Rectal smooth muscle tissue (tissue), 1 donor: ENCODE results near the gene TMEM87A.
"Not testable (repeated sequence)": the region's sequence is repeated elsewhere in the genome, so short reads cannot be mapped to it uniquely, and the experiment has no call there.

Experiments used
- H3K27ac ChIP-seq: one replicate; pipeline ENCODE4 v1.7.0; 2013; ENCODE audit warnings: low read depth, low read length, inconsistent platforms
- H3K27me3 ChIP-seq: one replicate; pipeline ENCODE4 v1.7.0; 2013; ENCODE audit warnings: low read length; ENCODE audit not compliant: control insufficient read depth, insufficient read depth
- H3K36me3 ChIP-seq: one replicate; pipeline ENCODE4 v1.7.0; 2013; ENCODE audit warnings: low read length; ENCODE audit not compliant: control insufficient read depth, insufficient read depth
- H3K4me1 ChIP-seq: one replicate; pipeline ENCODE4 v1.7.0; 2013; ENCODE audit warnings: low read length; ENCODE audit not compliant: control insufficient read depth, insufficient read depth
- H3K4me3 ChIP-seq: one replicate; pipeline ENCODE4 v1.7.0; 2013; ENCODE audit warnings: low read length
- H3K9ac ChIP-seq: one replicate; pipeline ENCODE4 v1.7.0; 2013; ENCODE audit warnings: low read length

Gene TMEM87A

GRCh38 chr15:42253300-42253699 lies 19.9 kb downstream of the TMEM87A start:
- H3K27me3 ChIP-seq = no peaks in the 10 kb centered on the region
- no peaks in the 10 kb centered on the region for H3K4me1 ChIP-seq
- H3K4me3 ChIP-seq = no peak overlapping the region
- no peak overlapping the region for H3K27ac ChIP-seq
- peaks cover 14% of the 10 kb centered on the region for H3K36me3 ChIP-seq
- H3K9ac ChIP-seq = no peak overlapping the region

DNA sequence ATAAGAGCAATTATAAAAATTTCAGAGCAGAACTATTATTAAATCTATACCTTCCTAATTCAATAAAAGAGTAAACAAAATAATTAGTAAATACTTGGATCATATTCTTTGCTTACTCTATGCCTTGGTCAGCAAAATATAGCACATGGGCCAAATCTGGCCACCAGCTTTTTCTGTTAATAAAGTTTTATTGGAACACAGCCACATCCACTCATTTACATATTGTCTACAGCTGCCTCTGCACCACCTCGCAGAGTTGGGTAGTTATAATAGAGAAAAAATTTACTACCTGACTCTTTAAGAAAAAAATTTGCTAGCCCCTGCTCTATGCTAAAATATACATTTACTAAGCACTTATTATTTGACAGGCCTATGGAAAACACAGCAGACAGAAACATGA lies 32.4 kb downstream of the TMEM87A start:
- Histone ChIP-seq H3K27ac (no peak overlapping the region), H3K36me3 (peaks cover 11% of the 10 kb centered on the region), H3K27me3 (no peaks in the 10 kb centered on the region), H3K9ac (no peak overlapping the region), H3K4me1 (no peaks in the 10 kb centered on the region), H3K4me3 (no peak overlapping the region)

GRCh38 chr15:42239528-42240182 lies 33.6 kb downstream of the TMEM87A start:
- Histone ChIP-seq H3K9ac (no peak overlapping the region), H3K27ac (no peak overlapping the region), H3K4me1 (no peaks in the 10 kb centered on the region), H3K36me3 (peaks cover 15% of the 10 kb centered on the region), H3K4me3 (no peak overlapping the region), H3K27me3 (no peaks in the 10 kb centered on the region)

DNA sequence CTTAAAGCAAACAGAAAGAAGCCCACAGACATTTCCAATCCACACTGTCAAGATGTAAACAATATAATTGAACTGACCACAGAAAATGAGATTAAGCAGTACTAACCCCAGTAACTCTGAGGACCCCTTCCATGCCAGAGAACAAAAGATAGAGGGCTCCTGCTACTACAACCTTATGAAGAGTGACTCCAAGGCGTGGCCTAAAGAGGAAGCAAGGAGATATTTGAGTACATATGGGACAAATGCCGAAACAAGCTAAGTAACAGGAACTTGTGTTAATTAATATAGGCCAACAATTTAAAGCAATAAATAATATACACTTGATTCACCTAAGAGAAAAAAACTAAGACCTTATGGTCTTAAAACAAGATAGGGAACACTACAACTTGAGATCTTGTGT lies 40.1 kb downstream of the TMEM87A start:
- Histone ChIP-seq H3K4me1 (no peaks in the 10 kb centered on the region), H3K27me3 (no peaks in the 10 kb centered on the region), H3K4me3 (no peak overlapping the region), H3K9ac (no peak overlapping the region), H3K36me3 (peaks cover 16% of the 10 kb centered on the region), H3K27ac (no peak overlapping the region)

DNA sequence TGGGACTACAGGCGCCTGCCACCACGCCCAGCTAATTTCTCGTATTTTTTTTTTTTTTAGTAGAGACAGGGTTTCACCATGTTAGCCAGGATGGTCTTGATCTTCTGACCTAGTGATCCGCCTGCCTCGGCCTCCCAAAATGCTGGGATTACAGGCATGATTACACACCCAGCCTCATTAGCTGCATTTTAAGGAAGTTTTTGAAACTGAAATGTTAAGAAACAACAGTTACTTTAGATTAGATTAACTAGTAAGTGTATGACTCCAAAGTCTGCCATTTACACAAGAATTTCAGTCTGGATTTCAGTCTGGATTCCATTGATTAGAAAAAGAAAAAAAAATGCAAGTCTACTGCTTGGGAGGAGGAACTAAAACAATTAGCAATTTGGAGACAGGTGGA lies 40.6 kb downstream of the TMEM87A start:
- H3K9ac ChIP-seq = no peak overlapping the region
- no peaks in the 10 kb centered on the region for H3K4me1 ChIP-seq
- H3K27me3 ChIP-seq = no peaks in the 10 kb centered on the region
- no peak overlapping the region for H3K4me3 ChIP-seq
- no peak overlapping the region for H3K27ac ChIP-seq
- peaks cover 16% of the 10 kb centered on the region for H3K36me3 ChIP-seq

DNA sequence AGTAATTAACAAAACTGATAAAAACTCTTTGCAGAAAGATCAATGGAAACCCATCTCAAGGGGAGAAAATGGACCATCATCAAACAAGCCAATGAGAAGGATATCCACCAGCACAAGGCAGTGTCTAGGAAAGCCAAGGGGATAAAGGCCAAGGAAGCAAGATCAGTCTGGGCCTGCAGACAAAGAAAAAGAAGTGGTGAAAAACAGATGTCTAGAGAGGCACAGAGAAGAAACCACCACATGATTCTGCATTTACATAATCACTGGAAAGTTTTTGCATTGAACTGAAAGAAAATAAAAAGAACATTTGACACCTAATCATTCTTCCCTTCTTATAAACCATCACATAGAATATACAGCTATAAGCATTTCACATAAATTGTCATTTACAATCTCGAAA lies 42.1 kb downstream of the TMEM87A start:
- no peak overlapping the region for H3K27ac ChIP-seq
- no peaks in the 10 kb centered on the region for H3K27me3 ChIP-seq
- no peak overlapping the region for H3K9ac ChIP-seq
- H3K4me1 ChIP-seq = no peaks in the 10 kb centered on the region
- H3K4me3 ChIP-seq = no peak overlapping the region
- H3K36me3 ChIP-seq = peaks cover 17% of the 10 kb centered on the region

DNA sequence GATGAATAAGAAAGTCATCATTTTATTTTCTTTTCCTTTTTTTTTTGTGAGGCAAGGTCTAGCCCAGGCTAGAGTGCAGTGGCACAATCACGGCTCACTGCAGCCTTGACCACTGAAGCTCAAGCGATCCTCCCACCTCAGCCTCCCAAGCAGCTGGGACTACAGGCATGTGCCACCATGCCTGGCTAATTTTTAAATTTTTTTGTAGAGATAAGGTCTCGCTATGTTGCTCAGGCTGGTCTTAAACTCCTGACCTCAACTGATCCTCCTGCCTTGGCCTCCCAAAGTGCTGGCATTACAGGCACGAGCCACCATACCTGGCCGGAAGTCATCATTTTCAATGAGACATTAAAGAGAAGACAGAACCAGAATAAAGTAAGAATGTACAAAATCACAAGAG lies 44.3 kb downstream of the TMEM87A start:
- H3K9ac ChIP-seq, H3K27me3 ChIP-seq, H3K4me1 ChIP-seq, H3K4me3 ChIP-seq, H3K27ac ChIP-seq: not testable (repeated sequence)
- peaks cover 18% of the 10 kb centered on the region for H3K36me3 ChIP-seq

- H3K36me3 ChIP-seq = peaks cover 18% of the 10 kb centered on the region
- H3K27ac ChIP-seq = no peak overlapping the region
- H3K27me3 ChIP-seq = no peaks in the 10 kb centered on the region
- H3K4me3 ChIP-seq = no peak overlapping the region
- H3K4me1 ChIP-seq = no peaks in the 10 kb centered on the region
- H3K9ac ChIP-seq = no peak overlapping the region
Observed at GRCh38 chr15:42228036-42228435, 45.2 kb downstream of the TMEM87A start.

DNA sequence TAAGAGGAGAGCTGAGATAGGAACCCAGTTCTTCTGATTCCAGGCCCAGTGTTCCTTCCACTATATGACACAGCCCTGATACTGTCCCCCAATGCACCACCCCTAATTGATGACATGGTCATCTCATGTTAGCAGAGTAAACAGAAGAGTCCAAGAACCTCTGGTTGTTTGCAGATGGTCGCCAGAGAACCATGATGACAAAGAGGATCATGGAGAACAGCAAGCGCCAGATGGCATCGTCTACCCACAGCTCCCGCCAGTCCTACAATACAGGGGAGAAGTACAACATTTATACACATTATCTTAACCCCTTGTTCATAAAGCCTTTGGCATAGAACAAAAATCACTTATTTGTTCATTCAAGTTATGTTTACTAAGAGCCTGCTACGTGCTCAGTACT lies 46.6 kb downstream of the TMEM87A start:
- Histone ChIP-seq H3K4me3 (no peak overlapping the region), H3K4me1 (no peaks in the 10 kb centered on the region), H3K27ac (no peak overlapping the region), H3K9ac (no peak overlapping the region), H3K27me3 (no peaks in the 10 kb centered on the region), H3K36me3 (peaks cover 18% of the 10 kb centered on the region)

DNA sequence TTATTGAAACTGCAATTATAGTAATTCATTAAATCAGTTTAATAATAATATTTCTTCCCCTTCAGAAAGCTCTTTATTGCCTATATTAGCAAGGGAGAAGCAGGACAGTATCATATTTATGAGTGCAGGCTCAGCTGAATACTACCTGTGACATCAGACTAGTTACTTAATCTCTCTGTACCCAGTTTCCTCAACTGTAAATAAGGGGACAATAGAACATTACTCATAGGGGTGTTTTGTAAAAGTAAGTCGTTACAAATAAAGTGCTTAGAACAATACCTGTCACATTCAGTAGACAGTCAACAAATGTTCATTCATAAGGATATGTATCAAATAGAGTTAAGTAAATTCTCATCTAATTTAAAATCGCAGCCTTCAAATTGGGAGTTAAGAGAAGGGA lies 53.0 kb downstream of the TMEM87A start:
- H3K27ac ChIP-seq = no peak overlapping the region
- no peaks in the 10 kb centered on the region for H3K4me1 ChIP-seq
- H3K9ac ChIP-seq = no peak overlapping the region
- no peak overlapping the region for H3K4me3 ChIP-seq
- no peaks in the 10 kb centered on the region for H3K27me3 ChIP-seq
- H3K36me3 ChIP-seq = peaks cover 16% of the 10 kb centered on the region

DNA sequence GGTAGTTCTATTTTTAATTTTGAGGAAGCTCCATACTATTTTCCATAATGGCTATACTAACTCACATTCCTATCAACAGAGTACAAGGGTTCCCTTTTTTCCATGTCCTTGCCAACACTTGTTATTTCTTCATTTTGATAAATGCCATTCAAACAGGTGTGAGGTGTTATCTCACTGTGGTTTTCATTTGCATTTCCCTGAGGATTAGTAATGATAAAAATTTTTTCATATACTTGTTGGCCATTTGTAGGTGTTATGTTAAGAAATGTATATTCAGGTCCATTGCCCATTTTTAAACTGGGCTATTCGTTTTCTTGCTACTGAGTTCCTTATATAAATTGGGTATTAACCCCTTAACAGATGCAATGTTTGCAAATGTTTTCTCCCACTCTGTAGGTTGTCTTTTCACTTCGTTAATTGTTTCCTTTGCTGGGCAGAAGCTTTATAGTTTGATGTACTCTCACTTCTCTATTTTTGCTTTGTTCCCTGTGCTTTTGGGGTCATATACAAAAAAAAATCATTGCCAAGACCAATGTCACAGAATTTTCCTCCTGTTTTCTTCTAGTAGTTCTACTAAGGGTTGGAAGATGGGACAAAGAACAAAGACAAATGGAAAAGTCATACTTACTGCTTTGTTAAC lies 54.2 kb downstream of the TMEM87A start:
- no peaks in the 10 kb centered on the region for H3K27me3 ChIP-seq

GRCh38 chr15:42217568-42217967 lies 55.7 kb downstream of the TMEM87A start:
- no peak overlapping the region for H3K27ac ChIP-seq
- peaks cover 14% of the 10 kb centered on the region for H3K36me3 ChIP-seq
- H3K9ac ChIP-seq = no peak overlapping the region
- H3K4me1 ChIP-seq = no peaks in the 10 kb centered on the region
- no peaks in the 10 kb centered on the region for H3K27me3 ChIP-seq
- no peak overlapping the region for H3K4me3 ChIP-seq

More for the DNA sequence above, 54.2 kb downstream of the TMEM87A start:
- Histone ChIP-seq H3K27ac (no peak overlapping the region), H3K4me3 (no peak overlapping the region), H3K36me3 (peaks cover 12% of the 10 kb centered on the region), H3K4me1 (no peaks in the 10 kb centered on the region), H3K9ac (no peak overlapping the region)
